ENCODE results near the gene TBCK. TPM values are rescaled to one million over a fixed set of nuclear protein-coding genes. Genes with fewer than 3 reads are reported as not detected.

Gene TBCK
- total and polyA plus RNA-seq, 2 of the 8 experiments (the other 6 are each of a cell fraction or from before 2014, with no cell fraction given), result 10.2 to 18.7 TPM

DNA sequence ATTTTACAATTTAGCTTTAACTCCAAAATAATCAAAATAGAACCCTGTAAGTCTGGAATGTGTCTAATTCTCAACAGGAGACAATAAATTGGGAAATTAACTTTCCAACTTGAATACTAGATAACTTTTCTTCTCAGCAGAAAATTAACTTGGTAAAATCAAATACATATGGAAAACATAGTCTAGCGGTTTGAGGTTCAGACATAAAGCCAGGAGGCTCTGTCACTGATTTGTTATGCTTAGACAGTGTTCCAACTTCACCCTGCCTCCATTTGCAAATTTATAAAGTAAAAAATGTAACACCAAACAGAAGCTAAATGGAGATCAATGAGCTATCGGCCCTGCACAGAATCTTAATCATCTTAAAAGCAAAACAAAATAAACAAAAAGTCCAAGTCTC, 46.3 kb downstream of the TBCK start:
- Histone ChIP-seq H3K14ac (ENCODE audit: insufficient read length) (no peak overlapping the region), H2BK20ac (ENCODE audit: low read length) (no peak overlapping the region), H3K79me1 (ENCODE audit: low read depth, low read length) (no peaks in the 10 kb centered on the region), H4K91ac (replicated peaks; ENCODE audit: insufficient read length, low read length) (no peak overlapping the region), H4K20me1 (replicated peaks in 1 of 2; ENCODE audit: control insufficient read depth in 1 of 2, insufficient read depth in 2 of 2, low read length in 2 of 2) (no peaks in the 10 kb centered on the region), H2BK12ac (ENCODE audit: low read depth, low read length) (no peak overlapping the region), H3K4me1 (replicated peaks in 1 of 4; ENCODE audit: control insufficient read depth in 3 of 4, insufficient read depth in 4 of 4, low read length in 3 of 4) (no peaks in the 10 kb centered on the region; a peak in 1 of 7 replicates), H3K4me2 (ENCODE audit: insufficient read depth in 1 of 2, low read depth in 2 of 2, low read length in 2 of 2) (no peak overlapping the region), H3K23ac (ENCODE audit: insufficient read length) (no peak overlapping the region), H4K8ac (ENCODE audit: extremely low read depth, insufficient read depth, low read length) (no peak overlapping the region), H3K4ac (replicated peaks; ENCODE audit: insufficient read length, low read depth, low read length) (no peak overlapping the region), H4K5ac (ENCODE audit: insufficient read length, low read depth, low read length) (no peak overlapping the region), H2AK5ac (ENCODE audit: low read depth, low read length) (no peak overlapping the region), H3K36me3 (ENCODE audit: control insufficient read depth in 2 of 4, insufficient read depth in 4 of 4, low read length in 3 of 4) (no peaks in the 10 kb centered on the region), H2AFZ (ENCODE audit: low read length) (no peak overlapping the region), H2BK120ac (replicated peaks; ENCODE audit: low read depth, low read length) (no peak overlapping the region), H3K18ac (ENCODE audit: extremely low read depth, low read length) (no peak overlapping the region), H2BK15ac (ENCODE audit: low read length) (no peak overlapping the region), H3K9me3 (ENCODE audit: insufficient read depth in 2 of 2, low read depth in 1 of 2, low read length in 1 of 2) (no peaks in the 10 kb centered on the region), H3K23me2 (ENCODE audit: low read depth, low read length) (no peaks in the 10 kb centered on the region), H3K27ac (ENCODE audit: low read depth, low read length) (no peak overlapping the region), H3K9ac (replicated peaks in 1 of 4; ENCODE audit: extremely low read depth in 1 of 4, low read depth in 3 of 4, low read length in 3 of 4) (peak overlapping the region in 1 of 4 experiments; percentile 34; a peak in 1 of 7 replicates), H3K27me3 (replicated peaks in 1 of 4; ENCODE audit: control insufficient read depth in 3 of 4, extremely low read depth in 1 of 4, insufficient read depth in 3 of 4, low read length in 3 of 4) (no peaks in the 10 kb centered on the region), H2BK5ac (ENCODE audit: low read depth, low read length) (no peak overlapping the region), H3K79me2 (ENCODE audit: control insufficient read depth in 1 of 2, insufficient read depth in 2 of 2, low read length in 2 of 2) (no peaks in the 10 kb centered on the region), H3K56ac (replicated peaks; ENCODE audit: insufficient read length, low read depth, low read length) (no peak overlapping the region), H3K4me3 (ENCODE audit: extremely low read depth in 1 of 4, insufficient read depth in 2 of 4, low read depth in 3 of 4, low read length in 4 of 4) (no peak overlapping the region)
- CTCF ChIA-PET (ENCODE audit: partially characterized antibody), result interaction anchor here (0.6 kb wide), 1 partner anchor 36 kb away, joined by 3 read pairs; no protein-coding TSS in a partner anchor
- TF ChIP-seq BRCA1 (IDR thresholded peaks at IDR 0.05; ENCODE audit: low read depth, low read length) (no peak), SRF (IDR thresholded peaks at IDR 0.05; ENCODE audit: low read depth, low read length) (no peak), ASH2L (IDR thresholded peaks at IDR 0.05; ENCODE audit: low read length) (no peak), CBX8 (IDR thresholded peaks at IDR 0.05; ENCODE audit: borderline replicate concordance, low read depth, low read length) (no peak), POLR2AphosphoS5 (IDR thresholded peaks at IDR 0.05; ENCODE audit: low read depth, low read length) (no peak), JUND (IDR thresholded peaks at IDR 0.05; ENCODE audit: low read length) (no peak), JUN (IDR thresholded peaks at IDR 0.05; ENCODE audit: low read depth, low read length) (no peak)
- DNase-seq (ENCODE audit: low read depth in 1 of 2, low spot score in 2 of 2) (no peak), FAIRE-seq (no peak)
- POLR2A ChIA-PET (ENCODE audit: partially characterized antibody), result no interaction called here
- WGBS, 2 experiments (ENCODE audit: extremely low coverage in 1 of 2, insufficient coverage in 1 of 2, insufficient read length in 1 of 2, insufficient replicate concordance in 2 of 2, low coverage in 1 of 2, low lambda C conversion rate in 2 of 2, missing lambda C conversion rate in 1 of 2), result 88% methylated on average over 2 of the region's 2 CpGs; no CpG with 5 or more reads in 1 of the 2 experiments
